Caco-2 (cell line): ENCODE measurements around the gene ZCCHC3. TPM values are rescaled to one million over a fixed set of nuclear protein-coding genes. Genes with fewer than 3 reads are reported as not detected.

Source experiments
- BruUV-seq: library from RNA; stranded (reverse); fragments of 400-500 nt; replicated peaks from 2 replicates; lab custom pipeline; 2021; lab: Mats Ljungman, UMichigan
- CTCF ChIA-PET: fragments of 300-600 bp; sonication (Branson Sonifier 250); formaldehyde crosslinking; loops from one replicate; lab custom pipeline; 2022; ENCODE audit warnings: antibody characterized with exemption; lab: Charles Lee
- POLR2A ChIA-PET: fragments of 300-600 bp; sonication (Branson Sonifier 250); formaldehyde crosslinking; loops from one replicate; lab custom pipeline; 2022; ENCODE audit warnings: antibody characterized with exemption; lab: Charles Lee
- DNase-seq, 2 experiments: peaks; one replicate each; pipeline versions ENCODE4 v3.0.0 to v3.0.0-alpha.2; 2020 to 2022
- H3K27me3 ChIP-seq: replicated peaks from 2 replicates; pipeline ENCODE4 v1.6.0; 2011; ENCODE audit warnings: low read length; ENCODE audit not compliant: control insufficient read depth, insufficient read depth
- H3K36me3 ChIP-seq: 2 replicates; pipeline ENCODE4 v1.5.1; 2011; ENCODE audit warnings: low read length; ENCODE audit not compliant: control insufficient read depth, insufficient read depth
- H3K4me1 ChIP-seq: fragments of 250-450 bp; sonication (Bioruptor Pico); 2 replicates; pipeline ENCODE4 v1.5.1; 2020; ENCODE audit warnings: mild to moderate bottlenecking
- H3K4me3 ChIP-seq: 2 replicates; pipeline ENCODE4 v1.5.1; 2011; ENCODE audit warnings: low read depth, mild to moderate bottlenecking, control low read depth, low read length
- H3K9me3 ChIP-seq: fragments of 250-450 bp; sonication (Bioruptor Pico); 2 replicates; pipeline ENCODE4 v1.5.1; 2020; ENCODE audit warnings: mild to moderate bottlenecking, moderate library complexity
- H3K27ac Mint-ChIP-seq: one replicate; pipeline ENCODE4 v1.8.0; 2022; ENCODE audit warnings: mixed read lengths; ENCODE audit not compliant: unreplicated experiment
- H3K27me3 Mint-ChIP-seq: one replicate; pipeline ENCODE4 v1.8.0; 2022; ENCODE audit warnings: mixed read lengths; ENCODE audit not compliant: insufficient read depth, unreplicated experiment
- H3K36me3 Mint-ChIP-seq: one replicate; pipeline ENCODE4 v1.8.0; 2022; ENCODE audit warnings: mild to moderate bottlenecking, mixed read lengths; ENCODE audit not compliant: insufficient read depth, unreplicated experiment
- H3K4me1 Mint-ChIP-seq: one replicate; pipeline ENCODE4 v1.8.0; 2022; ENCODE audit warnings: low read depth, mixed read lengths; ENCODE audit not compliant: unreplicated experiment
- H3K4me3 Mint-ChIP-seq: one replicate; pipeline ENCODE4 v1.8.0; 2022; ENCODE audit warnings: mild to moderate bottlenecking, moderate library complexity, mixed read lengths; ENCODE audit not compliant: unreplicated experiment
- H3K9me3 Mint-ChIP-seq: one replicate; pipeline ENCODE4 v1.8.0; 2022; ENCODE audit warnings: mixed read lengths; ENCODE audit not compliant: unreplicated experiment
- intact Hi-C: fragments of 100-400 bp; cut with micrococcal nuclease; formaldehyde crosslinking; loops from one replicate; pipeline ENCODE4 v1.10.0; 2022; ENCODE audit not compliant: unreplicated experiment
- total RNA-seq: library from RNA; stranded (reverse); gene quantifications from 2 replicates; pipeline ENCODE4 v1.2.3, GENCODE V29; 2022
- TF ChIP-seq, protein P1 (sequence below), 2 experiments: fragments of 200-600 bp in 1 of 2; IDR thresholded peaks; 1 replicate in 1 of 2; 2 replicates in 1 of 2; pipeline versions ENCODE4 v1.5.1 to v1.8.0; 2011 to 2022; ENCODE audit warnings: antibody characterized with exemption in 1 of 2, control low read depth in 1 of 2, inconsistent platforms in 1 of 2, low read depth in 1 of 2, low read length in 1 of 2, mild to moderate bottlenecking in 1 of 2, moderate library complexity in 1 of 2; ENCODE audit not compliant: insufficient read depth in 1 of 2, severe bottlenecking in 1 of 2, unreplicated experiment in 1 of 2

The ZCCHC3 gene
- total RNA-seq, 1 experiment from 2014 or later: 37.2 TPM

DNA sequence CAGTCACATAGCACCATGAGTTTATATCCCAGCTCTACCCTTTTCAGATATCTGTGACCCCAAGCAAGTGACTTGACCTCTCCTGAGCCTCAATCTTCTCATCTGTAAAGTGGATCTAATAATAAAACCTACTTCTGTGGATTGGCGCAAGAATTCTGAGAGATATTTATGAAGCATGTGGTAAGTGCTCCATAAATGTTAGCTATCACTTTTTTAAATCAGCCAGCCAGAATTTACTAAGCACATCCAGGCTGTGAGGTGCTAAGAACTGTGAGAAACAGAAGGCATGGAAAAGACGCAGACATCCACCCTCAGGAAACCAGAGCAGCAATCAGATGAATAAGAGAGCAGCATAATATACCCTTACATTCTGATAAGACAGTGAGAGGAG, 7.7 kb upstream of the ZCCHC3 start:
- H3K4me1 ChIP-seq: peaks cover 20% of the 10 kb centered on the region

DNA sequence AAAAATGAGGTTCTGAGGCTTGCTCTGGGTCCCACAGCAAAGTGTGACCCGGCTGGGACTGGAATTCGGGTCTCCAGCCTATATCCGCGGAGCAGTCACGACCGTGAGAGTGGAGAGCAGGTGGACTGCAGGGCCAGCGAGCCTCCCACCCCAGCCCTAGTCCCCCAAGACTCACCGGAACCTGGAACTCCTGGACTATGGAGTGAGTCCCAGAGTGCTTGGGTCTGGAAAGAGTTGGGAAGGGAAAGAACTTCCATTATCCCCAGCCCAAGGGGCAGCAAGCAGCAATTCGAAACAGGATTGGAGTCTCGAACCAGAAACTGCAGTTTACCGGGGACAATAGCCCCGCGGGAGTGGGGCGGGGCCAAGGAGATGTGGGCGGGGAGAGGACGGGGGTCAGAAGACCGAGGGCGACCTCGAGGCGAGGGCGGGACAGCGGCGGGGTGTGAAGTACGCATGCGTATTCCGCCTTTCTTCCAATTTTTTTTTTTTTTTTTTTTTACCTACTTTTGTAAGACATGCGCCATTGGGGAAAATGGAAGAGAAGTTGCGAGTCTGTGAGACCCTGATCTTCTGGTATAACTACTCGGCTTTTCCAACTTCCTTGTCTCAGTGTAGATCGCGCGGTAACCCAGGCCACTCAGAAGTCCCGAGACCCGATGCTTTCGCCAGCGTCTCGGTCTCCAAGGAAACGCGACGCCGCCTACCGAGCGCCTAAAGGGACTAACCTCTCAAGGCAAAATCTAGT, 7.1 kb upstream of the ZCCHC3 start, which contains the start of gene C20orf96:
Gene C20orf96, minus strand, starts transcription at position 667 of the 748 bp plus-strand sequence. Its CDS starts 140 bp downstream, at position 527.
- Mint-ChIP-seq H3K27ac (no peak within 1 kb of the TSS), H3K27me3 (no peaks in the 10 kb centered on the region), H3K36me3 (no peaks in the 10 kb centered on the region), H3K4me1 (no peaks in the 10 kb centered on the region), H3K9me3 (no peaks in the 10 kb centered on the region), H3K4me3 (no peak within 1 kb of the TSS)
- Histone ChIP-seq H3K27me3 (no peaks in the 10 kb centered on the region), H3K4me1 (peaks cover 20% of the 10 kb centered on the region), H3K36me3 (no peaks in the 10 kb centered on the region), H3K9me3 (no peaks in the 10 kb centered on the region), H3K4me3 (peak within 1 kb of the TSS; percentile 74)
- CTCF ChIA-PET: no interaction called here
- POLR2A ChIA-PET: no interaction called here
- TF ChIP-seq, protein P1, sequence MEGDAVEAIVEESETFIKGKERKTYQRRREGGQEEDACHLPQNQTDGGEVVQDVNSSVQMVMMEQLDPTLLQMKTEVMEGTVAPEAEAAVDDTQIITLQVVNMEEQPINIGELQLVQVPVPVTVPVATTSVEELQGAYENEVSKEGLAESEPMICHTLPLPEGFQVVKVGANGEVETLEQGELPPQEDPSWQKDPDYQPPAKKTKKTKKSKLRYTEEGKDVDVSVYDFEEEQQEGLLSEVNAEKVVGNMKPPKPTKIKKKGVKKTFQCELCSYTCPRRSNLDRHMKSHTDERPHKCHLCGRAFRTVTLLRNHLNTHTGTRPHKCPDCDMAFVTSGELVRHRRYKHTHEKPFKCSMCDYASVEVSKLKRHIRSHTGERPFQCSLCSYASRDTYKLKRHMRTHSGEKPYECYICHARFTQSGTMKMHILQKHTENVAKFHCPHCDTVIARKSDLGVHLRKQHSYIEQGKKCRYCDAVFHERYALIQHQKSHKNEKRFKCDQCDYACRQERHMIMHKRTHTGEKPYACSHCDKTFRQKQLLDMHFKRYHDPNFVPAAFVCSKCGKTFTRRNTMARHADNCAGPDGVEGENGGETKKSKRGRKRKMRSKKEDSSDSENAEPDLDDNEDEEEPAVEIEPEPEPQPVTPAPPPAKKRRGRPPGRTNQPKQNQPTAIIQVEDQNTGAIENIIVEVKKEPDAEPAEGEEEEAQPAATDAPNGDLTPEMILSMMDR (IDR thresholded peaks at IDR 0.05; ENCODE audit: insufficient read depth in 1 of 2, low read depth in 1 of 2, low read length in 1 of 2, severe bottlenecking in 1 of 2, unreplicated experiment in 1 of 2): peak; percentile 62 to 76
- intact Hi-C loops: no loop called here
- BruUV-seq: no TSS peak
- DNase-seq: peak; percentile 93

More for the DNA sequence above, 7.7 kb upstream of the ZCCHC3 start:
- Histone ChIP-seq H3K27me3 (no peaks in the 10 kb centered on the region), H3K9me3 (no peaks in the 10 kb centered on the region), H3K36me3 (no peaks in the 10 kb centered on the region), H3K4me3 (peak overlapping the region; percentile 74)
- intact Hi-C loops: no loop called here
- H3K9me3 Mint-ChIP-seq: no peaks in the 10 kb centered on the region
- BruUV-seq: TSS peak; percentile 46
- H3K4me1 Mint-ChIP-seq: no peaks in the 10 kb centered on the region
- no peaks in the 10 kb centered on the region for H3K27me3 Mint-ChIP-seq
- H3K27ac Mint-ChIP-seq: no peak overlapping the region
- POLR2A ChIA-PET: no interaction called here
- CTCF ChIA-PET: no interaction called here
- TF ChIP-seq, protein P1 (IDR thresholded peaks at IDR 0.05; ENCODE audit: insufficient read depth in 1 of 2, low read depth in 1 of 2, low read length in 1 of 2, severe bottlenecking in 1 of 2, unreplicated experiment in 1 of 2): no peak
- no peaks in the 10 kb centered on the region for H3K36me3 Mint-ChIP-seq
- DNase-seq: no peak
- H3K4me3 Mint-ChIP-seq: no peak overlapping the region

DNA sequence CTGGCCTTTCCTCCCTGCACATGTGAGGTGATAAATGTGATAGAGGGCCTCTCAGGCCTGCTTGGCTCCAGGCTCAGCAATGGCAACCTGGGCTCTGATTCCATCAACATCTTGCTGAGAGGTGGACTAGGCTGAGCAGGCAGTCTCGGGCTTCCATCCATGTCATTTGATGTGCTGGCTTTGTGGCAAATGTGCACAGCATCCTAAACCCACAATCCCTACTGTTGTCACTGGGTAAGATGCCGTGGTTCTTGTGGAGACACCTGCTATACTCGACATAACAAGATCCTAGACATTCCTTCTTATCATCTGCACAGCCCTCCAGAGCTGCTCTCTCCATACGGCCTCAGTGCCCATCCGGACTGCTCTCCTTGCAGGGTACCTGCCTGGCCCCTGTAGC, 2.8 kb upstream of the ZCCHC3 start:
- H3K9me3 Mint-ChIP-seq: no peaks in the 10 kb centered on the region

More for the DNA sequence above, 2.8 kb upstream of the ZCCHC3 start:
- BruUV-seq: no TSS peak
- POLR2A ChIA-PET: no interaction called here
- no peaks in the 10 kb centered on the region for H3K36me3 ChIP-seq
- Mint-ChIP-seq H3K4me1 (peaks cover 13% of the 10 kb centered on the region), H3K4me3 (no peak overlapping the region), H3K27me3 (no peaks in the 10 kb centered on the region), H3K36me3 (peaks cover 26% of the 10 kb centered on the region), H3K27ac (no peak overlapping the region)
- CTCF ChIA-PET: no interaction called here
- intact Hi-C loops: no loop called here
- DNase-seq: no peak
- H3K4me1 ChIP-seq: peaks cover 28% of the 10 kb centered on the region
- TF ChIP-seq, protein P1 (IDR thresholded peaks at IDR 0.05; ENCODE audit: insufficient read depth in 1 of 2, low read depth in 1 of 2, low read length in 1 of 2, severe bottlenecking in 1 of 2, unreplicated experiment in 1 of 2): no peak
- H3K4me3 ChIP-seq: no peak overlapping the region
- no peaks in the 10 kb centered on the region for H3K27me3 ChIP-seq
- H3K9me3 ChIP-seq: no peaks in the 10 kb centered on the region
